ENCODE data around the gene ASCL2. TPM values are rescaled to one million over a fixed set of nuclear protein-coding genes. Genes with fewer than 3 reads are reported as not detected.
A peak's percentile ranks its signal among the peaks of the same experiment; 100 is the strongest.

ASCL2 gene
- total RNA-seq, 1 experiment from 2014 or later = 0.35 TPM

DNA sequence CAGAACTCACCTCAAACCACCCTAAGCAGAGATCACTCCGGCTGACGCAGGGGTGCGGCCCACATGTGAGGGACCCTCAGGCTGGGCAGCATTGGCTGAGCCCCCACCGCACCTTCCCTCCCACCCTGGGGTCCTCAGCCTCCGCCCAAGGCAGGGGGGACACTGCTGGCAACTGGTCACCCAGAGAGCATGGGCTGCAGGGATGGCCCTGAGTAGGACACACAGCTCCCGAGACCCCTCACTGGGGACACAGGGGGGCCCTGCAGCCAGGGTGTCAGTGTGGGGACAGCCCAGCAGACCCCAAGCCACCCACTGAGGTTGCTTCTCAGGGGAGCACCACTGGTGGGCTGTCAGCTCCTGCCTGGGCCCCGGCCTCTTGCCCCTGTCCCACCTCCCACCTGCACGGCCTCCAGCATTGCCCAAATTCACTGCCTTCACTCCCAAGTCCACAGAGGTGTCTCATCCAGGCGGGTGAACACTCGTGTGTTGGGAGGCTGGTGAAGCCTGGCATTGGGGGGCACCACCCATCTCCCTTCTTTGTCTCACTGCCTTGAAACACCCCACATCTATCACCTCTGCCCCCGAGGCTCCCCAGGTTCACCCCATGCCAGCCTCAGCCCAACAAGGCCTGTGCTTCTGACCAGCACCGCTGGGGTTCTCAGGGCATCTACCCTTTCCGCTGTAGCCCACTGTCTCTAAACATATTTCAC, 26.7 kb upstream of the ASCL2 start:
- no peak overlapping the region for H2BK20ac ChIP-seq (ENCODE audit: low read depth, low read length, poor library complexity, severe bottlenecking)
- no peak overlapping the region; the same call in 1 of the 2 replicates for H3K14ac ChIP-seq (ENCODE audit: insufficient read depth, low read length)
- H3K23ac ChIP-seq (ENCODE audit: insufficient read length, low read depth, low read length) = no peak overlapping the region
- peak; percentile 14 for DNase-seq
- no peaks in the 10 kb centered on the region; a peak in 1 of 5 replicates for H3K9me3 Mint-ChIP-seq
- H4K5ac ChIP-seq (ENCODE audit: insufficient read length, low read depth, low read length) = no peak overlapping the region
- H3K18ac ChIP-seq (ENCODE audit: insufficient read length, low read depth, low read length) = no peak overlapping the region
- no peak overlapping the region for H3K27ac ChIP-seq (ENCODE audit: insufficient read length, low read depth, low read length)
- H4K91ac ChIP-seq (ENCODE audit: insufficient read length, low read depth, low read length) = no peak overlapping the region
- H2BK5ac ChIP-seq (ENCODE audit: insufficient read length, low read length) = no peak overlapping the region
- no peak overlapping the region for H3K4ac ChIP-seq (ENCODE audit: low read depth, low read length)
- no peak overlapping the region for H3K4me2 ChIP-seq (ENCODE audit: insufficient read depth, insufficient read length, low read length)
- no peak overlapping the region for H2AFZ ChIP-seq (ENCODE audit: low read length)
- H3K27me3 ChIP-seq (ENCODE audit: insufficient read depth, low read length) = no peaks in the 10 kb centered on the region; the same call in 1 of the 2 replicates
- H3K4me1 ChIP-seq (ENCODE audit: insufficient read depth, low read length) = no peaks in the 10 kb centered on the region
- no peak overlapping the region for H3K27ac Mint-ChIP-seq
- H3K23me2 ChIP-seq (ENCODE audit: insufficient read length, low read depth, low read length, poor library complexity, severe bottlenecking) = no peaks in the 10 kb centered on the region
- no peaks in the 10 kb centered on the region for H3K36me3 Mint-ChIP-seq (ENCODE audit: insufficient read depth in 1 of 3, low read depth in 3 of 3)
- H4K8ac ChIP-seq (replicated peaks; ENCODE audit: insufficient read length, low read depth, low read length) = no peak overlapping the region
- no CpG with 5 or more reads among the region's 13 CpGs for WGBS (ENCODE audit: extremely low coverage, insufficient read length, low lambda C conversion rate)
- no peak overlapping the region for H2BK12ac ChIP-seq (ENCODE audit: insufficient read length, low read depth, low read length)
- no peaks in the 10 kb centered on the region for H4K20me1 ChIP-seq (ENCODE audit: control insufficient read depth, insufficient read depth, insufficient read length)
- no peak overlapping the region for H2AK5ac ChIP-seq (ENCODE audit: insufficient read length, low read length)
- H2BK120ac ChIP-seq (ENCODE audit: low read depth, low read length, poor library complexity, severe bottlenecking) = no peak overlapping the region
- H3K56ac ChIP-seq (ENCODE audit: insufficient read length, low read depth, low read length) = no peak overlapping the region
- H3K4me3 Mint-ChIP-seq = no peak overlapping the region
- no peaks in the 10 kb centered on the region for H3K79me2 ChIP-seq (ENCODE audit: insufficient read depth, low read length)
- no peak overlapping the region for H3T11ph ChIP-seq (ENCODE audit: low read length)
- H2BK15ac ChIP-seq (ENCODE audit: low read depth, low read length) = no peak overlapping the region
- peaks cover 48% of the 10 kb centered on the region for H3K27me3 Mint-ChIP-seq (ENCODE audit: low read depth)
- no peaks in the 10 kb centered on the region for H3K9me3 ChIP-seq (ENCODE audit: control insufficient read depth, low read depth, low read length)
- TF ChIP-seq, protein P1, sequence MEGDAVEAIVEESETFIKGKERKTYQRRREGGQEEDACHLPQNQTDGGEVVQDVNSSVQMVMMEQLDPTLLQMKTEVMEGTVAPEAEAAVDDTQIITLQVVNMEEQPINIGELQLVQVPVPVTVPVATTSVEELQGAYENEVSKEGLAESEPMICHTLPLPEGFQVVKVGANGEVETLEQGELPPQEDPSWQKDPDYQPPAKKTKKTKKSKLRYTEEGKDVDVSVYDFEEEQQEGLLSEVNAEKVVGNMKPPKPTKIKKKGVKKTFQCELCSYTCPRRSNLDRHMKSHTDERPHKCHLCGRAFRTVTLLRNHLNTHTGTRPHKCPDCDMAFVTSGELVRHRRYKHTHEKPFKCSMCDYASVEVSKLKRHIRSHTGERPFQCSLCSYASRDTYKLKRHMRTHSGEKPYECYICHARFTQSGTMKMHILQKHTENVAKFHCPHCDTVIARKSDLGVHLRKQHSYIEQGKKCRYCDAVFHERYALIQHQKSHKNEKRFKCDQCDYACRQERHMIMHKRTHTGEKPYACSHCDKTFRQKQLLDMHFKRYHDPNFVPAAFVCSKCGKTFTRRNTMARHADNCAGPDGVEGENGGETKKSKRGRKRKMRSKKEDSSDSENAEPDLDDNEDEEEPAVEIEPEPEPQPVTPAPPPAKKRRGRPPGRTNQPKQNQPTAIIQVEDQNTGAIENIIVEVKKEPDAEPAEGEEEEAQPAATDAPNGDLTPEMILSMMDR (conservative IDR thresholded peaks at IDR 0.05) = no peak
- no peaks in the 10 kb centered on the region for H3K4me1 Mint-ChIP-seq
- H3K9ac ChIP-seq (ENCODE audit: extremely low read depth, insufficient read length, low read length) = no peak overlapping the region
- no peaks in the 10 kb centered on the region for H3K79me1 ChIP-seq (ENCODE audit: insufficient read depth, low read depth, low read length, poor library complexity, severe bottlenecking)

Data from H9 (cell line).